Frontal cortex (tissue), 4 donors: ENCODE results near the gene IDI2. TPM values are rescaled to one million over a fixed set of nuclear protein-coding genes. Genes with fewer than 3 reads are reported as not detected.
"Not testable (repeated sequence)": the region's sequence is repeated elsewhere in the genome, so short reads cannot be mapped to it uniquely, and the experiment has no call there.

ENCODE experiments used
- DNase-seq, 2 donors: peaks; one replicate each; pipeline ENCODE4 v3.0.0; 2012; ENCODE audit warnings: low spot score in 2 of 2
- FAIRE-seq: peaks from 2 replicates; lab custom pipeline; 2012; peaks lifted over from hg19 to GRCh38; lab: Jason Lieb, UNC
- total RNA-seq: library from RNA; depleted of rRNA; stranded (reverse); fragments of >200 nt; gene quantifications from one replicate; pipeline ENCODE4 v1.2.3, GENCODE V29; 2014
- donor health status: control.
- donor health status: control.
- donor health status: control.

Gene IDI2
- total RNA-seq, 1 donor from 2014 or later: not detected

GRCh38 chr10:1048732-1049424 is 23.2 kb upstream of the IDI2 start, which contains the start of gene IDI1:
IDI1 (minus strand) TSS chr10:1049119; CDS start chr10:1049003, 116 bp downstream.
- no peak for FAIRE-seq

GRCh38 chr10:1048349-1048731 is 22.7 kb upstream of the IDI2 start:
- FAIRE-seq (no peak), DNase-seq (no peak)

More at GRCh38 chr10:1048732-1049424, 23.2 kb upstream of the IDI2 start, which contains the start of gene IDI1:
- peak; percentile 93 to 95 for DNase-seq

DNA sequence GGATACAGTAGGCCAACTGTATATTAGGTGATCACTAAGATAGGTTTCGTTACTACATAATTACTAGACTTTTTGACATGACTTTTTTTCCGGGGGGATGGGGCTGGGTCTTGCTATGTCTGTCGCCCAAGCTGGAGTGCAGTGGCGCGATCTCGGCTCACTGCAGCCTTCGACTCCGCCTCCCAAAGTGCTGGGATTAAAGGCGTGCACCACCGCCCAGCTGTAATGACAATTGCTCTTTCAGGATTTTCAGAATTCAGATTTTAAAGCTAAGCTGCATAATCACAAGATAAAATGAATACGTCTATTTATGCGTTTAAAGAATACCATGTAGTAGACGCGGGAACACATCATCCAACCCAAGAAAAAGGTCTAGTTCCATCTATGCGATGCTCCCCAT is 22.3 kb upstream of the IDI2 start:
- no peak for DNase-seq
- no peak for FAIRE-seq

- FAIRE-seq: no peak
- DNase-seq: no peak
These were observed 19.8 kb upstream of the IDI2 start for GRCh38 chr10:1045415-1045814.

DNA sequence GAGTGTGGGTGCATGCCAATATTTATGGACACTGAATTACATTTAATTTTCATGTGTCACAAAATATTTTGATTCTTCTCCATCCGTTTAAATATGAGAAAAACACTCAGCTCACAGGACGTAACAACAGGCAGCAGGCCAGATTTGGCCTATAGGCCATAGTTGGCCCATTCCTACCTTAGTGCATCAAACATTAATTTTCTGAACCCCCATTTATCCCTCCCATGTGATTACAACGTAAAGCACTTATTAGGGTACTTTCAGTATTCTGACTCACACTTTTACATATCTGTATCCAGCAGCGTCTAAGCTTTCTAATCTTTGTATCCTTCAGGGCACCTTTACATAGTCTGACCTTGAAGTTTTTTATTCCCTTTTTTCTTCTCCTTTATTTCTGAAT is 19.3 kb upstream of the IDI2 start:
- FAIRE-seq: no peak
- DNase-seq: no peak

- FAIRE-seq (no peak), DNase-seq (no peak)
These were observed 18.5 kb upstream of the IDI2 start for GRCh38 chr10:1044146-1044545.

- FAIRE-seq (no peak), DNase-seq (no peak)
These were observed 17.9 kb upstream of the IDI2 start for GRCh38 chr10:1043532-1043995.

- DNase-seq (no peak), FAIRE-seq (no peak)
These were observed 15.9 kb upstream of the IDI2 start for GRCh38 chr10:1041514-1041913.

- no peak for DNase-seq
- no peak for FAIRE-seq
These were observed 14.5 kb upstream of the IDI2 start for GRCh38 chr10:1040133-1040532.

- not testable (repeated sequence) for FAIRE-seq, DNase-seq
These were observed 13.1 kb upstream of the IDI2 start for GRCh38 chr10:1038769-1039168.

DNA sequence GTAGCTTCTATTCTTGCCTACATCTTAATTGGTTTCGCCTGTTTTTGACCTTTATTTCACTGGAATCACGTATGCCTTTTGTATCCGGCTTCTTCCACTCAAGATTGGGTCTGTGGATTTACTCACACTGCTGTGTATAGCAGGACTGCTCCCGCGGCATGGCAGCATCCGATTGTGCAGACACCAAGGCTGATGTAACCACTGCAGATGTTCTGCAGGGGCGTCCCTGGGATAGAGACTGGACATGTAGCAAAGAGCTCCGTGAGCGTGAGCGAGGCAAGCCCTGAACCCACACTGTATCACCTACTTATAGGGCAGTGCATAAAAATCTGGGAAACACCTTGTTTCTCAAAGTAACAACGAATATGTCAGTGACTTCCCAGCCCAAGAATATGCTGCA is 11.4 kb upstream of the IDI2 start:
- FAIRE-seq (no peak), DNase-seq (no peak)

- FAIRE-seq: no peak
- no peak for DNase-seq
These were observed 10.7 kb upstream of the IDI2 start for GRCh38 chr10:1036341-1036791.

DNA sequence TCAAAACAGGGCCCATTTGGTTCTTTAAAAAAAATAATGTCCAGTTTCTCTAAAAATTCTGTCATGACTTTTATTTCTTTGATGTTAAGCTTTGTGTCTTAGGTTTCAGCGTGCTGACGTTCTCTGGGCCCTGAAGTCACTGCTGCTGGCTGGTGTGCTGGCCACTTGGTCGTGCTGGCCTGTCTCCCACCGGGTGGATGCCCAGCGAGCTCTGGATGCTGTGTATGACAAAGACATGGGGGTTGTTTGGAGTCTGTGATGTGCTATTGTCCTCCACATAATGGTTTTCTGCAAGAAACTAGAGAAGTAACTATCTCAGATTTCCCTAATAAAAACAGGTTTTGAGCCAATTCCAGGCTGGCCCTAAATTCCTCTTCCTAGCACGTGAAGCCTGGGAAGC is 9.5 kb upstream of the IDI2 start:
- FAIRE-seq (no peak), DNase-seq (peak in 1 of 2 donors; percentile 37)

DNA sequence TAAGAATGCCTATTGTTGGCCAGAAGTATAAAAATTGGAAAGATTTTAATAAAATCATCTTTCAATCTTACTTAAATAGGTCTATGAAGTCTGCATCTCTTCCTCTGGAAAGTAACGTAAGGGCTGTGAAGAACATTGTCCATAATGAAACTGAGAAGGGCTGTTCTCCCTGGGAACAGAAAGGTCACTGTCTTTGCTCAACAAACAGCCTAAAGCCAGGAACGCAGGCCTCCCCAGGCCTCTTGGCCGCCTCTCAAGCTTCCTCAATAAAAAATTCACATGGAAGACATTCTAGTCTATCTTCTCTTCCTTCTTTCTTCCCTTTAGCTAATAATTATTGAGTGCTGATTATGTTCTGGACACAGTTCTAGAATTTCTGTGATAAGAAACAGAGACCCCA is 9.1 kb upstream of the IDI2 start:
- DNase-seq (peak in 1 of 2 donors; percentile 42), FAIRE-seq (peak; percentile 6)

DNA sequence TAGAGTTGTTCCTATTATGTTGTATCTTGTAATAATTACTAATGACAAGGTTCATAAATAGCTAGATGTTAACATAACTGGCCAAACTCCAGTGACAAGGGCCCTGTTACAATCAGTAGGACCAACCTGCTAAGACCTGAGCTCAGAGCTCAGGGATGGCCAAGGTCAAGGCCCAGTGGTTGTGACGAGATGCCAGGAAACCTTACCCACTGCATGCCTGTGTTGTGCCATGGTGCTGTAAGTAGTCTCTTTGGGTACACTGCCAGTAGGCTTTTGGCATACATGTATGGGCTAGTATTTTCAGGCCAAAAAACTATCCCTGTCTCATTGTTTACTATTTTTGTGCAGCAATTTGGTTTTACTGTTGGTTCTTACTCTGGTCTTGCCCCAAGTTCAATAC is 7.9 kb upstream of the IDI2 start:
- no peak for FAIRE-seq
- DNase-seq: no peak

- FAIRE-seq: no peak
These were observed 4.2 kb upstream of the IDI2 start for GRCh38 chr10:1029838-1030237.

GRCh38 chr10:1026578-1026977 is 919 bp upstream of the IDI2 start:
- FAIRE-seq (no peak), DNase-seq (no peak)

More at GRCh38 chr10:1029838-1030237, 4.2 kb upstream of the IDI2 start:
- DNase-seq: no peak

- FAIRE-seq: no peak
- no peak for DNase-seq
These were observed 1.6 kb downstream of the IDI2 start for GRCh38 chr10:1024103-1024502.

GRCh38 chr10:1022413-1022812 is 3.2 kb downstream of the IDI2 start:
- FAIRE-seq: no peak
- peak in 1 of 2 donors; percentile 36 for DNase-seq

- FAIRE-seq: no peak
- DNase-seq: no peak
These were observed 4.7 kb downstream of the IDI2 start for GRCh38 chr10:1020958-1021357.

- no peak for DNase-seq
- FAIRE-seq: no peak
These were observed 5.2 kb downstream of the IDI2 start for GRCh38 chr10:1020460-1020859.

- FAIRE-seq (no peak), DNase-seq (no peak)
These were observed 6.3 kb downstream of the IDI2 start for GRCh38 chr10:1019362-1019761.
